Retinal pigment epithelial cell (primary cell): ENCODE measurements around the gene SOD3.
A peak's percentile ranks its signal among the peaks of the same experiment; 100 is the strongest.

Source experiments
- DNase-seq: peaks from one replicate; pipeline ENCODE4 v3.0.0-alpha.2; 2010; ENCODE audit warnings: low read depth
- H3K4me3 ChIP-seq: 2 replicates; pipeline ENCODE4 v1.5.1; 2011; ENCODE audit warnings: mild to moderate bottlenecking, low read length, control low read depth, moderate library complexity
- TF ChIP-seq, protein P1 (sequence below): conservative IDR thresholded peaks from 2 replicates; pipeline ENCODE4 v1.5.1; 2011; ENCODE audit warnings: low read depth, low read length, control low read depth, inconsistent platforms

Gene SOD3

DNA sequence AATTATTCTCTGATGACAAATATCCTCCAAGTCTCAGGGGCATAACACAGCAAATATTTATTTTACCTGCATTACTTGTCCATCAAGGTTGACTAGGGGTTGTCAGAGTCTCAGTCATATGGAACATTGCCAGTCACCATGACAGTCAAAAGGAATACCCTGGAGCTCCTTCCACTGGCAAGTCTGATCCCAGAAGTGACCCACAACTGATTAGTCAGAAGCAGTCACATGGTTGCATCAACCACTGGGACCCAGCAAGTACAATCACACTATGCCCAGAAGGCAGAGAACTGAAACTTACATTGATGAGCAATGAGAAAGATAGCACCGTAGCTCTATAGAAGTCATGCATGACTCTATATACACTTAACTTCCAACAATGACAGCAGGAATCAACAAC is 41.9 kb upstream of the SOD3 start:
- no peak for DNase-seq
- H3K4me3 ChIP-seq, result no peak overlapping the region
- TF ChIP-seq, protein P1, sequence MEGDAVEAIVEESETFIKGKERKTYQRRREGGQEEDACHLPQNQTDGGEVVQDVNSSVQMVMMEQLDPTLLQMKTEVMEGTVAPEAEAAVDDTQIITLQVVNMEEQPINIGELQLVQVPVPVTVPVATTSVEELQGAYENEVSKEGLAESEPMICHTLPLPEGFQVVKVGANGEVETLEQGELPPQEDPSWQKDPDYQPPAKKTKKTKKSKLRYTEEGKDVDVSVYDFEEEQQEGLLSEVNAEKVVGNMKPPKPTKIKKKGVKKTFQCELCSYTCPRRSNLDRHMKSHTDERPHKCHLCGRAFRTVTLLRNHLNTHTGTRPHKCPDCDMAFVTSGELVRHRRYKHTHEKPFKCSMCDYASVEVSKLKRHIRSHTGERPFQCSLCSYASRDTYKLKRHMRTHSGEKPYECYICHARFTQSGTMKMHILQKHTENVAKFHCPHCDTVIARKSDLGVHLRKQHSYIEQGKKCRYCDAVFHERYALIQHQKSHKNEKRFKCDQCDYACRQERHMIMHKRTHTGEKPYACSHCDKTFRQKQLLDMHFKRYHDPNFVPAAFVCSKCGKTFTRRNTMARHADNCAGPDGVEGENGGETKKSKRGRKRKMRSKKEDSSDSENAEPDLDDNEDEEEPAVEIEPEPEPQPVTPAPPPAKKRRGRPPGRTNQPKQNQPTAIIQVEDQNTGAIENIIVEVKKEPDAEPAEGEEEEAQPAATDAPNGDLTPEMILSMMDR, result no peak

DNA sequence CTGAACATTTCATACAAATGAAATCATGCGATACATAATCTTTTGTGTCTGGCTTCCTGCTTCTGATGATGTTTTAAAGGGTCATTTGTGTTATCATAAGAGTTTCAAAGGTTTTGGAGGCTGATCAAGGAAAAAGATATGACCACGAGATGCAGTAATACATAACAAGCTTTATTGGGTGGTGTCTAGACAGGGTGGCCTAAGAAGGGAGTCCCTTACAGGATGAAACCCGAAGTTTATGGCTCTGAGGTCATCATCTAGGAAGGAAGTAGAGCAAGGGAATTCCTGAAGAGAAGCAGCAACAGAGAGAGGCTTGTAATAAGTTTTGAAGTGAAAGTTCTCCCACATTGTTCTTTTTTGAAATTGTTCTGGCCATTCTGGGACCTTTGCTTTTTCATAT is 40.8 kb upstream of the SOD3 start:
- DNase-seq, result no peak
- TF ChIP-seq, protein P1, result no peak
- no peak overlapping the region for H3K4me3 ChIP-seq

DNA sequence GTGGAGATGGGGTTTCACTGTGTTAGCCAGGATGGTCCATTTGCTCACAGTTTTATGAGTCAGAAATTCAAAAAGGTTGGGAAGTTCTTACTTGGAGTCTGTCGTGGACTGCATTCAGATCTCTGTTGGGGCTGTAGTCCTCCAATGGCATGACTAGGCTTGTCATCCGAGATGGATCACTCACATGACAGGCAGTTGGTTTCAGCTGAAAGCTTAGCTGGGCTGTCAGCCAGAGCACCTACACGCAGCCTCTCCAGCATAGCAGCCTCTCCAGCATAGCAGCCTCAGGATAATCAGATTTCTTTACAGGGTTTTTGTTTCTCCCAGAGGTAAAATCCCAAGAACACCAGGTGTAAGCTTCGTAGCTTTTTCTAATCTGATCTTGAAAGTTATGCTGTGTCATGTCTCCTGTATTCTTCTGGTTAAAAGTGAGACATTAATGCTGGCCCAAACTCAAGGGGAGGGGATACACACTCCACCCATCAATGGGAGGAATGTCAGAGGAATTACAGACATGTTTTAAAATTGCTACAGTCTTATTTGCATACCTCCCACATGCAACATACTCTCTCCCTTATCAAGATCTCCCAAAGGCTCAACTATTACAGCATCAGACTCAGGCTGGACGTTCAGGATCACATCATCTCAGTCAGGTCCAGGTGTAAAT is 31.6 kb upstream of the SOD3 start:
- DNase-seq, result peak; percentile 86
- TF ChIP-seq, protein P1, result no peak
- no peak overlapping the region for H3K4me3 ChIP-seq

DNA sequence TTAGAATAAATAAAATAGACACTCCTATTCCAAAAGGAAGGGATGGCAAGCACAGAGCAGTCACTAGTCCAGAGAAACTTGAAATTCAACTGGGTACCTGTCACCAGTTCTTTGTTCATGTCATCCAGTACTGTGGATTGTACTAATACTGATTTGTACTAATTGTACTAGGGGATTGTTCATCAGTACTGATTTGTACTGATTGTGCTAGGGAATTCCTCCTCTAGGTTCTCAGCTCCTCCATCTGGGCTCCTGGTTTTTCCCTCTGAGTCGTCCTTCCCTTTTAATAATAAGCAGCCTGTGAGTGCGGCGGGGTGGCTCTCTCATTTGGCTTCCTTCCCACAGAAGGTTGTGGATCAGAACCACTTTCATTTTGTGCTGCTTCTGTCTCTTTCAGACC is 31.0 kb upstream of the SOD3 start:
- TF ChIP-seq, protein P1, result no peak
- DNase-seq, result no peak
- no peak overlapping the region for H3K4me3 ChIP-seq

DNA sequence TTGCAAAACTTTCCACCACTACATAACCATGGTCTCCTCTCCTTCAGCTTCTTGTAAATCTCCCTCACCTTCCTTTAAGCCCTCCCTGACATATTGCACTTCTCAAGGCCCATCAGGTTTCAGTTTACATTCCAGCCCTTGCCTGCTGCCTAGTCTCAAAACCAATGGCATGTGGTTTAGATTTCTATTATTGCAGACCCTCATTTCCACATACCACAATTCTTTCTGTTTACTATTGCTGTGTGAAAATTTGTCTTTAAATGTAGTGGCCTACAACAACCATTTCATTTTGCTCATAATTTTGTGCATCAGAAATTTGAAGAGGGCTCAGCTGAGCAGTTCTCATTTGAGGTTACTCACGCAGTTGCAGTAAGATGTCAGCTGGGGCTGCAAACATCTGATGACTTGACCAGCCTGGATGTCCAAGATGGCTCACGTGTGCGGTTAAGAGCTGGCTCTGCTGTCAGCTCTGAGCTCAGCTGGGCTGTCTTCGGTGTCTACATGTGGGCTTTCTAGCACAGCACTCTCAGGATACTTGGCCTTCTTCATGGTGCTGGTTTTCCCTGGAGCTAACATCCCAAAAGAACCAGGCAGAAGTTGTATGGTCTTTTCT is 29.9 kb upstream of the SOD3 start:
- no peak overlapping the region for H3K4me3 ChIP-seq
- DNase-seq, result no peak
- TF ChIP-seq, protein P1, result no peak

DNA sequence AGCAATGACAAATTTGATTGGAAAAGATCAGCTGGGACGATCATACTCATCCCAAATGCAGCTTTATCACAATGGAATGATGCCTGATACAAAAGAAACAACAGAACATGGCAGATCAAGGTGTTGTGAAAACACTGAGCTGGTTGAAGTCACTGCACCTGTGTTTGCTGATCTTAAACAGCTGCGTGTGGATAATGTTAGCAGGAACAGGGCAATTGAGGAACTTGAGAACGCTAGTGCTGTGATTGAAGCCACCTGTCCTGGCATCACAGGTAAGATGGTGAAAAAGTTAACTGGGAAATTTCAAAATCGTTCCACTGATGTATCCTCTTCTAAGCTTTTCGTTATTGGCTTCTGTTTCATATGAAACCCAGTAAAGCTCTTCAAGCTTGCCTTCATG is 27.4 kb upstream of the SOD3 start:
- TF ChIP-seq, protein P1, result no peak
- no peak for DNase-seq
- H3K4me3 ChIP-seq, result no peak overlapping the region

DNA sequence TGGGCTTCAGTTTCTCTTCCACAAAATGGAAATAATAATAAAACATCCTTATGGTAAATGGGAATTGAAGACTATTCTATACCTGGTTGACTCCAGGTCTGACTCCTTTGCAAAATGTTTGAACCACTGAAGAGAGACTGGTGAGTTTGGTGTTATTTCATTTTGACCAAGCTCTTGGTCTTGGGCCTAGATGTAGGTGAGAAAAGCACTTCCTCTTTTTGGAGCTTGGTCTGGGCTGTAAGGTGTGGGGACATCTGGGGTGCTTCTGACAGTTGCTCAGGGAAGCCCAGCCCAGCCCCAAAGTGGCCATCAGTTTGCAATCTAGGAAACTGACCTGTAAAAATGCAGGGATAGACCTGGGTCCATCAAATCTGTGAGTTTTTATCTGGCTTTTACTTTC is 26.8 kb upstream of the SOD3 start:
- TF ChIP-seq, protein P1, result no peak
- no peak for DNase-seq
- H3K4me3 ChIP-seq, result no peak overlapping the region
